Cardiac muscle cell (in vitro differentiated cells and primary cell): ENCODE results near the gene CRACR2B. TPM values are rescaled to one million over a fixed set of nuclear protein-coding genes. Genes with fewer than 3 reads are reported as not detected.
A peak's percentile ranks its signal among the peaks of the same experiment; 100 is the strongest.

Experiments
- DNase-seq, 2 donors: peaks; one replicate each; pipeline versions ENCODE4 v3.0.0 to v3.0.0-alpha.2; 2010 to 2017; ENCODE audit warnings: low read depth in 1 of 2, low spot score in 1 of 2
- H3K27ac ChIP-seq: fragments of 200-600 bp; sonication (generic); 2 replicates; pipeline ENCODE4 v1.5.1; 2016
- H3K27me3 ChIP-seq: fragments of 200-600 bp; sonication (generic); 2 replicates; pipeline ENCODE4 v1.6.0; 2016; ENCODE audit warnings: control low read depth
- H3K36me3 ChIP-seq: fragments of 200-600 bp; sonication (generic); 2 replicates; pipeline ENCODE4 v1.5.1; 2016; ENCODE audit warnings: control low read depth
- H3K4me1 ChIP-seq: fragments of 200-600 bp; sonication (generic); 2 replicates; pipeline ENCODE4 v1.8.1; 2017; ENCODE audit warnings: low read depth, mild to moderate bottlenecking, mixed run types
- H3K4me3 ChIP-seq: fragments of 200-600 bp; sonication (generic); 2 replicates; pipeline ENCODE4 v1.5.1; 2016; ENCODE audit warnings: mild to moderate bottlenecking
- H3K9me3 ChIP-seq: fragments of 200-600 bp; sonication (generic); 2 replicates; pipeline ENCODE4 v1.5.1; 2017; ENCODE audit warnings: low read depth, mild to moderate bottlenecking, control low read depth
- CTCF ChIP-seq: IDR thresholded peaks from 2 replicates; pipeline ENCODE4 v1.5.1; 2012; ENCODE audit warnings: low read depth, mild to moderate bottlenecking, low read length
- polyA plus RNA-seq: library from polyadenylated mRNA; unstranded; fragments of >200 nt; fragmentation: Nextera tagmentation; extraction: Ambion mirVana; gene quantifications from 2 replicates; pipeline ENCODE4 v1.2.1, GENCODE V29; 2016
- total RNA-seq: library from RNA; depleted of rRNA; stranded (reverse); fragments of >200 nt; gene quantifications from 2 replicates; pipeline ENCODE4 v1.2.3, GENCODE V29; 2016

CRACR2B gene
- total and polyA plus RNA-seq, 2 experiments from 2014 or later = 84.5 to 91.0 TPM

- Histone ChIP-seq H3K4me1 (peaks cover 12% of the 10 kb centered on the region), H3K4me3 (peak overlapping the region; percentile 54), H3K27me3 (no peaks in the 10 kb centered on the region), H3K9me3 (no peaks in the 10 kb centered on the region), H3K36me3 (no peaks in the 10 kb centered on the region), H3K27ac (no peak overlapping the region)
- no peak for TF ChIP-seq CTCF
- DNase-seq = no peak
Observed at GRCh38 chr11:804599-804964, 23.1 kb upstream of the CRACR2B start.

- Histone ChIP-seq H3K27ac (peak overlapping the region; percentile 98), H3K27me3 (no peaks in the 10 kb centered on the region), H3K9me3 (no peaks in the 10 kb centered on the region), H3K4me1 (peaks cover 12% of the 10 kb centered on the region), H3K36me3 (peaks cover 17% of the 10 kb centered on the region), H3K4me3 (peak overlapping the region; percentile 93)
- no peak for TF ChIP-seq CTCF
- DNase-seq = no peak
Observed at GRCh38 chr11:808427-809286, 19.1 kb upstream of the CRACR2B start.

GRCh38 chr11:809287-810039 lies 18.3 kb upstream of the CRACR2B start, which contains the start of gene RPLP2:
Gene RPLP2 (plus strand): TSS chr11:809967. CDS start chr11:810235, 268 bp downstream.
- peak; percentile 97 to 98 for DNase-seq
- peaks cover 17% of the 10 kb centered on the region for H3K36me3 ChIP-seq
- H3K27ac ChIP-seq = peak within 1 kb of the TSS; percentile 98
- H3K4me1 ChIP-seq = peaks cover 9% of the 10 kb centered on the region
- no peak for TF ChIP-seq CTCF
- no peaks in the 10 kb centered on the region for H3K9me3 ChIP-seq
- H3K27me3 ChIP-seq = no peaks in the 10 kb centered on the region
- peak within 1 kb of the TSS; percentile 93 for H3K4me3 ChIP-seq

GRCh38 chr11:810040-810567 lies 17.6 kb upstream of the CRACR2B start:
- Histone ChIP-seq H3K27me3 (no peaks in the 10 kb centered on the region), H3K36me3 (peaks cover 17% of the 10 kb centered on the region), H3K4me1 (peaks cover 7% of the 10 kb centered on the region), H3K9me3 (no peaks in the 10 kb centered on the region), H3K4me3 (peak overlapping the region; percentile 93), H3K27ac (peak overlapping the region; percentile 98)
- DNase-seq = no peak
- peak; percentile 3 for TF ChIP-seq CTCF

- no peak for DNase-seq
- peaks cover 7% of the 10 kb centered on the region for H3K4me1 ChIP-seq
- TF ChIP-seq CTCF = peak; percentile 17
- no peak overlapping the region for H3K4me3 ChIP-seq
- no peaks in the 10 kb centered on the region for H3K27me3 ChIP-seq
- H3K27ac ChIP-seq = no peak overlapping the region
- H3K36me3 ChIP-seq = peaks cover 17% of the 10 kb centered on the region
- no peaks in the 10 kb centered on the region for H3K9me3 ChIP-seq
Observed at GRCh38 chr11:811446-812245, 16.1 kb upstream of the CRACR2B start.
